Right atrium auricular region (tissue), 2 donors: Measurements from ENCODE around the gene DLX6. TPM values are rescaled to one million over a fixed set of nuclear protein-coding genes. Genes with fewer than 3 reads are reported as not detected.
"Not testable (repeated sequence)": the region's sequence is repeated elsewhere in the genome, so short reads cannot be mapped to it uniquely, and the experiment has no call there.

Experiments
- DNase-seq: peaks from one replicate; pipeline ENCODE4 v3.0.0-alpha.2; 2019; ENCODE audit warnings: low spot score
- H3K27ac ChIP-seq, 2 donors: fragments of 200-600 bp; sonication (generic); 1 replicate in 1 of 2; 2 replicates in 1 of 2; pipeline ENCODE4 v1.5.1; 2016 to 2019
- H3K27me3 ChIP-seq, 2 donors: fragments of 200-600 bp; sonication (generic); one replicate each; pipeline versions ENCODE4 v1.5.1 to v1.6.0; 2017 to 2019
- H3K36me3 ChIP-seq: fragments of 200-600 bp; sonication (generic); one replicate; pipeline ENCODE4 v1.5.1; 2016
- H3K4me1 ChIP-seq, 2 donors: fragments of 200-600 bp; sonication (generic); one replicate each; pipeline versions ENCODE4 v1.5.1 to v1.6.0; 2017 to 2019
- H3K4me3 ChIP-seq, 2 donors: fragments of 200-600 bp; sonication (generic); 1 replicate in 1 of 2; 2 replicates in 1 of 2; pipeline ENCODE4 v1.5.1; 2017 to 2019; ENCODE audit warnings: mild to moderate bottlenecking in 1 of 2, moderate library complexity in 1 of 2
- H3K9me3 ChIP-seq, 2 donors: fragments of 200-600 bp; sonication (generic); one replicate each; pipeline ENCODE4 v1.5.1; 2019
- CTCF ChIP-seq, 2 donors: fragments of 200-600 bp; sonication (generic); IDR thresholded peaks; one replicate each; pipeline ENCODE4 v1.5.1; 2019; ENCODE audit warnings: antibody characterized with exemption in 2 of 2
- total RNA-seq, 2 donors: library from RNA; depleted of rRNA; stranded (reverse); fragments of >200 nt; gene quantifications; one replicate each; pipeline ENCODE4 v1.1.0, GENCODE V29; 2016

Gene DLX6
- total RNA-seq, 2 donors from 2014 or later: not detected

DNA sequence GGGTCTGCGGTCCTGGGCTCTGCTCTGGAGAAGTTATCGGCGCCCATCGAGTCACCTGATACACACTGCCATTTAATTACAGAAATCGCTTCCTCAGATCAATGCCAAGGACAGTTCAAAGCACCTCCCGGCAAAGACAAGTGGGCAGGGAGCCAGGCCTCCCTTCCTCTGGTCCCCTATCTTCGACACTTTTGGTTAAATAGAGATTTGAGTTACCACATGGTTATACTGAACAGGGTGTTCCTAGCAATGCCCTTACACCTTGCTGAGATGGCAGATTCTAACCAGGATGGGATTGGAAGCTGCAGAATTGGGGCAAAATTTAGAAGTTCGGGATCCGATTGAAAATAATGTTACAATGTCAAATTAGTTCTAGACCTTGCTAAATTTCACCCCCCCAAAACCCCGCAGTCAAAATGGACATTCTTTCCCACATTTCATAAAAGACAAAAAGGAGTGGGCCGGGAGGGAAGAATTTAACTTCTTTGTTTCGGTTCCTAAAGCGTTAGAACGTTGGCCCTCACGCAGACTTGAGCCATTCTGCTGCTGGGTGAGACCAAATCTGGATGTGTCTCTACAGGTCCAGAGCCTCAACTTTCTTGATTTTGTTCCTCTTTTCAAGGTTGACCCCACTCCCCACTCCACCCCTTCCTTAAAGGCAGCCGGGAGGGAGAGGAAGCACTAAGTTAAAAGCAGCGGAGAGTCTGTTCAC lies 21.5 kb downstream of the DLX6 start:
- Histone ChIP-seq H3K27ac (no peak overlapping the region), H3K4me1 (peaks cover 0 to 33% of the 10 kb centered on the region in 2 donors), H3K9me3 (no peaks in the 10 kb centered on the region), H3K27me3 (peaks cover 20 to 43% of the 10 kb centered on the region in 2 donors), H3K36me3 (no peaks in the 10 kb centered on the region), H3K4me3 (peak overlapping the region; percentile 20 to 41)
- no peak for TF ChIP-seq CTCF (IDR thresholded peaks at IDR 0.05)
- DNase-seq: no peak

GRCh38 chr7:97027427-97028234 lies 22.3 kb downstream of the DLX6 start:
- DNase-seq: peak; percentile 86
- H3K4me1 ChIP-seq: peaks cover 0 to 32% of the 10 kb centered on the region in 2 donors
- TF ChIP-seq CTCF (IDR thresholded peaks at IDR 0.05): peak; percentile 85 to 89
- no peaks in the 10 kb centered on the region for H3K36me3 ChIP-seq
- H3K27me3 ChIP-seq: peaks cover 14 to 36% of the 10 kb centered on the region in 2 donors
- no peaks in the 10 kb centered on the region for H3K9me3 ChIP-seq
- H3K4me3 ChIP-seq: peak overlapping the region; percentile 20 to 41
- H3K27ac ChIP-seq: no peak overlapping the region

- not testable (repeated sequence) for H3K27me3 ChIP-seq, H3K36me3 ChIP-seq, H3K9me3 ChIP-seq, DNase-seq, H3K4me1 ChIP-seq, H3K4me3 ChIP-seq, H3K27ac ChIP-seq
These were observed 29.0 kb downstream of the DLX6 start for GRCh38 chr7:97034213-97034852.

GRCh38 chr7:97039374-97040065 lies 34.2 kb downstream of the DLX6 start:
- no peaks in the 10 kb centered on the region for H3K27me3 ChIP-seq
- no peaks in the 10 kb centered on the region for H3K4me1 ChIP-seq
- H3K4me3 ChIP-seq: no peak overlapping the region
- TF ChIP-seq CTCF (IDR thresholded peaks at IDR 0.05): no peak
- H3K9me3 ChIP-seq: no peaks in the 10 kb centered on the region
- no peak overlapping the region for H3K27ac ChIP-seq
- H3K36me3 ChIP-seq: no peaks in the 10 kb centered on the region
- no peak for DNase-seq

GRCh38 chr7:97043281-97043680 lies 37.9 kb downstream of the DLX6 start:
- no peak overlapping the region for H3K27ac ChIP-seq
- no peaks in the 10 kb centered on the region for H3K9me3 ChIP-seq
- no peaks in the 10 kb centered on the region for H3K27me3 ChIP-seq

More at GRCh38 chr7:97043281-97043680, 37.9 kb downstream of the DLX6 start:
- no peak for DNase-seq
- TF ChIP-seq CTCF (IDR thresholded peaks at IDR 0.05): no peak
- Histone ChIP-seq H3K4me3 (no peak overlapping the region), H3K4me1 (no peaks in the 10 kb centered on the region), H3K36me3 (no peaks in the 10 kb centered on the region)

Other genes starting within 250 kb of the DLX6 start
- gene DLX5, start 19.3 kb downstream of the DLX6 start, total RNA-seq: not detected
- gene SDHAF3, start 112.1 kb downstream of the DLX6 start, total RNA-seq: 10 to 100 TPM in 1 of 2 donors, 1 to 10 TPM in 1; 4.4 to 15.8 TPM